Stimulated activated effector memory CD8-positive, alpha-beta T cell treated with anti-CD3 and anti-CD28 coated beads, Interleukin-12 subunit alpha, Interleukin-12 subunit beta, amount 100 ng/mL, for 72 hours (primary cell): ENCODE data around the gene SMPX.

Experiments used
- ATAC-seq: fragments of 150-1000 bp; cut with Tn5 transposase; 2 replicates; pipeline ENCODE4 v1.10.0; 2021
- DNase-seq, 2 donors: peaks; one replicate each; pipeline ENCODE4 v3.0.0; 2021 to 2022; ENCODE audit warnings: low spot score in 2 of 2
- H3K27ac Mint-ChIP-seq: one replicate; pipeline ENCODE4 v1.8.0; 2022; ENCODE audit warnings: mild to moderate bottlenecking, mixed read lengths
- H3K36me3 Mint-ChIP-seq: one replicate; pipeline ENCODE4 v1.8.0; 2022; ENCODE audit warnings: mild to moderate bottlenecking, mixed read lengths
- H3K4me1 Mint-ChIP-seq: one replicate; pipeline ENCODE4 v1.8.0; 2022; ENCODE audit warnings: mixed read lengths
- H3K4me3 Mint-ChIP-seq: one replicate; pipeline ENCODE4 v1.8.0; 2022; ENCODE audit warnings: mild to moderate bottlenecking, mixed read lengths
- H3K9me3 Mint-ChIP-seq: one replicate; pipeline ENCODE4 v1.8.0; 2022; ENCODE audit warnings: mixed read lengths

The SMPX gene

GRCh38 chrX:21735038-21735767 is 22.7 kb downstream of the SMPX start:
- no peak overlapping the region for H3K27ac Mint-ChIP-seq
- no peaks in the 10 kb centered on the region for H3K36me3 Mint-ChIP-seq
- no peak for ATAC-seq
- no peak for DNase-seq
- no peaks in the 10 kb centered on the region for H3K4me1 Mint-ChIP-seq
- H3K9me3 Mint-ChIP-seq, result no peaks in the 10 kb centered on the region
- no peak overlapping the region for H3K4me3 Mint-ChIP-seq

DNA sequence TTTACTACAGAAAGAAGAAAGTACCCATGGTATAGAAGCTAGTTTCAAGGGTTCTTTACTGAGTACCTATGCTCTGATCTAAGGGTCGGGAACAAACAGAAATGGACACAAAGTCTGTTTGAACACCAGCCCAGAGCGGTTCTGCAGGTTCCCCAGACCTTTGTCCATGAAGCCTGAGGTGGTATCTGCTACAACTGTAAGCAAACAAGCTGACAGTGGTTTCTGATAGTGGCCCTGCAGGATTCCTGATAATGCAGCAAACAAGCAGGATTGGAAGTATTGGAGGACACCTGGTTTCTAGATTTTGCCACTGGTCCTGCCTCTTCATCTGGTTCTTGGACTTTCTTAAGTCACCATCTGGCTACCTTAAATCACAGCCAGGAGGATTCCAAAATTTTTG is 23.7 kb downstream of the SMPX start:
- no peaks in the 10 kb centered on the region for H3K4me1 Mint-ChIP-seq
- no peak for DNase-seq
- H3K9me3 Mint-ChIP-seq, result no peaks in the 10 kb centered on the region
- H3K36me3 Mint-ChIP-seq, result no peaks in the 10 kb centered on the region
- no peak overlapping the region for H3K27ac Mint-ChIP-seq
- ATAC-seq, result no peak
- H3K4me3 Mint-ChIP-seq, result no peak overlapping the region

- H3K4me3 Mint-ChIP-seq, result no peak overlapping the region
Observed at GRCh38 chrX:21733705-21734104, 24.2 kb downstream of the SMPX start.

DNA sequence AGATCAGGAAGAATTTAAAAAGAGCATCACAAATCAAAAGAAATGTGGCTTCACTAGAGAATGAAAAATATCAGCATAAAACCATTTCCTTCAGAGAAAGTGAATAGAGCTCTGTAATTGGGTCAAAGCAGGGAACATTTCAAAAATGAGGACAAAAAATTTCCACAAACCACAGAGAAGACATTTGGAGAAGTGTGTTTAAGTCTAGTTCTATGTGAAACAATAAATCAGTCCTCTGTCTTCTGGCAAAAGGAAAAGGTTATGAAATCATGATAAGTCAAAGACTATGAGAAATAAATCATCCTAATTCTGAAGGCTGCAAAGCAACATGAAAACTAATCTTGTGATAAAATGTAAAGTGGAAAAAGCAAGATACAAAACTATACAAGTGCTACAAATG is 27.9 kb downstream of the SMPX start:
- H3K4me1 Mint-ChIP-seq, result no peaks in the 10 kb centered on the region
- no peaks in the 10 kb centered on the region for H3K9me3 Mint-ChIP-seq
- H3K27ac Mint-ChIP-seq, result no peak overlapping the region
- DNase-seq, result no peak
- H3K4me3 Mint-ChIP-seq, result no peak overlapping the region
- H3K36me3 Mint-ChIP-seq, result no peaks in the 10 kb centered on the region
- ATAC-seq, result no peak

More at GRCh38 chrX:21733705-21734104, 24.2 kb downstream of the SMPX start:
- H3K27ac Mint-ChIP-seq, result no peak overlapping the region
- no peaks in the 10 kb centered on the region for H3K36me3 Mint-ChIP-seq
- H3K9me3 Mint-ChIP-seq, result no peaks in the 10 kb centered on the region
- no peak for DNase-seq
- no peaks in the 10 kb centered on the region for H3K4me1 Mint-ChIP-seq
- no peak for ATAC-seq

DNA sequence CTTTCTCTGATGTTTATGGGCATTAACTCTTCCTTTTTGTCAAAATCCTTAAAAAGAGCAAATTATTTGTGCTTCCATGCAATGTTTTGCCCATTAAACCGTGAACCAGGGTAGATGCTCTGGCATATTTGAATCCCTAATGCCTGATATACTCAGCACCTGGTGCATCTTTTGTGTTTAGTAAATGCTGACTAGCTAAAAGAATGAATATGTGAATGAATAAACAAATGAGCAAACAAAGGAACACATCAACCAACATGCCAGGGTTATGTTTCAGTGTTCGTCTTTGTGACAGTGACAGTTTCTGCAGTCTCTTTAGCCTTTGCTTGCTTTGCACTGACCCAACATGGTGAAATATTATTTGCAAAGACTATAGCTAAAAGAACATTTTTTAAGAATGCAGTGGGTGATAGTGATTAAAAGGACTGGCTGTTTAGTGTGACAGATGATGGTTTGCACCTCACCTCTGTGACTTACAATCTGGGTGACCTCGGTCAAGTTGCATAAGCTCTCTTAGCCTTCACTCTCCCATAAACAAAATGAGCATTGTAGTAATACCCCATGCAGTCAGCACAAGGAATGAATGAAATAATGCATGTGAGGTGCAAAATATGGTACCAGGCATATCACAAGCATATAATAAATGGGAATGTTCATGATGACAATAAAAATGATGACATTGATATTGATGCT is 29.5 kb downstream of the SMPX start:
- ATAC-seq (no peak), DNase-seq (no peak)
- no peaks in the 10 kb centered on the region for H3K9me3 Mint-ChIP-seq
- H3K27ac Mint-ChIP-seq, result no peak overlapping the region
- no peaks in the 10 kb centered on the region for H3K4me1 Mint-ChIP-seq
- no peak overlapping the region for H3K4me3 Mint-ChIP-seq
- H3K36me3 Mint-ChIP-seq, result no peaks in the 10 kb centered on the region

GRCh38 chrX:21725916-21726315 is 32.0 kb downstream of the SMPX start:
- Mint-ChIP-seq H3K9me3 (no peaks in the 10 kb centered on the region), H3K36me3 (no peaks in the 10 kb centered on the region), H3K4me1 (no peaks in the 10 kb centered on the region), H3K4me3 (no peak overlapping the region), H3K27ac (no peak overlapping the region)
- no peak for ATAC-seq
- DNase-seq, result no peak

GRCh38 chrX:21725496-21725895 is 32.4 kb downstream of the SMPX start:
- Mint-ChIP-seq H3K36me3 (no peaks in the 10 kb centered on the region), H3K27ac (no peak overlapping the region), H3K9me3 (no peaks in the 10 kb centered on the region), H3K4me1 (no peaks in the 10 kb centered on the region), H3K4me3 (no peak overlapping the region)
- no peak for DNase-seq
- ATAC-seq, result no peak

- no peak for DNase-seq
- ATAC-seq, result no peak
- H3K4me1 Mint-ChIP-seq, result no peaks in the 10 kb centered on the region
- no peaks in the 10 kb centered on the region for H3K9me3 Mint-ChIP-seq
- no peak overlapping the region for H3K4me3 Mint-ChIP-seq
- no peak overlapping the region for H3K27ac Mint-ChIP-seq
- H3K36me3 Mint-ChIP-seq, result no peaks in the 10 kb centered on the region
Observed at GRCh38 chrX:21723814-21724213, 34.1 kb downstream of the SMPX start.

DNA sequence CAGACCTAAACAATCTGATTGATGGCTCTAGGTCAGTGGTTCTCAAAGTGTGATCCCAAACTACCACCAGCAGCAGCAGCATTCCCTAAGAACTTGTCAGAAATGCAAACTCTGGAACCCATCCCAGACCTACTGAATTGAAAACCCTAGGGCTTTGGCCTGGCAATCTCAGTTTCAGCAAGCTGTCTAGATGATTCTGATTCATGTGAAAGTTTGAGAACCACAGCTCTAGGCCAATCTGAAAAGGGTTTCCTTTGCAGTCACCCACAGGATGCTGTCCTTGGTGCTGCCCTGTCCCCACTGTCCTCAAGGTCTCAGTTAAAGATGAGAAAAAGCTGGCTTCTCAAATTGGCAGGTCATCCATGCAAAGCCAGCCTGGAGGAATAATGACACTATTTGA is 34.8 kb downstream of the SMPX start:
- DNase-seq (no peak), ATAC-seq (no peak)
- no peak overlapping the region for H3K4me3 Mint-ChIP-seq
- H3K9me3 Mint-ChIP-seq, result no peaks in the 10 kb centered on the region
- H3K4me1 Mint-ChIP-seq, result no peaks in the 10 kb centered on the region
- H3K36me3 Mint-ChIP-seq, result no peaks in the 10 kb centered on the region
- no peak overlapping the region for H3K27ac Mint-ChIP-seq

DNA sequence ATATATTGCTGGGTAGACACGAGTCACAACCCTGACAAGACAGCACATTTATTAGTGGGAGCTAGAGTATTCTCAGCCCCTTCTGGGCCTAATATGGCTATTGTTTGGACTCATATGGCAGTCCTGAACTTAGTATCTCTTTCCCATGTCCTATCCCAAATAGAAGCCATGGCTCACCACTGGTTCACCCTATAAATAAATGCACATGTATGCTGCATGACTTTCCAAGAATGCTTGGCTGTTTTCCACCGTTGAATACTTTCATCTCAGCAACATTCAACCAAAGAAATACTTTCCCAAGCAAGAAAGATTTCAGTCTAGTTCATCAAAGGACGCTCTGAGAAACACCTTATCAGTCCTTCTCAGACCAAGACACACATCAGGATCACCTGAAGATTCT is 36.7 kb downstream of the SMPX start:
- Mint-ChIP-seq H3K9me3 (no peaks in the 10 kb centered on the region), H3K36me3 (no peaks in the 10 kb centered on the region), H3K27ac (no peak overlapping the region), H3K4me3 (no peak overlapping the region), H3K4me1 (no peaks in the 10 kb centered on the region)
- ATAC-seq (no peak), DNase-seq (no peak)

- Mint-ChIP-seq H3K4me1 (no peaks in the 10 kb centered on the region), H3K27ac (no peak overlapping the region), H3K9me3 (no peaks in the 10 kb centered on the region), H3K36me3 (no peaks in the 10 kb centered on the region), H3K4me3 (no peak overlapping the region)
- DNase-seq (no peak), ATAC-seq (no peak)
Observed at GRCh38 chrX:21718575-21718974, 39.3 kb downstream of the SMPX start.

- no peaks in the 10 kb centered on the region for H3K4me1 Mint-ChIP-seq
- no peak for DNase-seq
- no peaks in the 10 kb centered on the region for H3K9me3 Mint-ChIP-seq
- ATAC-seq, result no peak
- H3K36me3 Mint-ChIP-seq, result no peaks in the 10 kb centered on the region
- no peak overlapping the region for H3K27ac Mint-ChIP-seq
- H3K4me3 Mint-ChIP-seq, result no peak overlapping the region
Observed at GRCh38 chrX:21717802-21718201, 40.1 kb downstream of the SMPX start.

DNA sequence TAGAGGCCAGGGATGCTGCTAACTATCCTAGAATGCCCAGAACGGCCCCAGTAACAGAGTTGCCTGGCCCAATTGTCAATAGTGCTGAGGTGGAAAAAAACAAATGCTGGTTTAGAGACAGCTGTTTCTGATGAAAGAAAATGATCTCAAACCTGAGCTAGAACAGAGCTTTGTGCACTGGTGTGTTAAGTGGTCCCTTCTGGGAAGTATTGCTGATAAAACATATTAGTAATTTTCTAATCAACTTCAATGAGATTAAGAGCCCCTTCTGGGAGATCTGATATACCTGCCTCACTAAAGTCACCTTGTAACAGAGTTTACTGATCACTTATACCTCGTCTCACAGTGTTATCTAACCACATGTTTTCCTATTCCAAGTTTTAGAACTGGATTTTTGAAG is 42.1 kb downstream of the SMPX start:
- Mint-ChIP-seq H3K9me3 (peaks cover 2% of the 10 kb centered on the region), H3K4me1 (no peaks in the 10 kb centered on the region), H3K4me3 (no peak overlapping the region), H3K36me3 (no peaks in the 10 kb centered on the region), H3K27ac (no peak overlapping the region)
- ATAC-seq, result no peak
- no peak for DNase-seq

DNA sequence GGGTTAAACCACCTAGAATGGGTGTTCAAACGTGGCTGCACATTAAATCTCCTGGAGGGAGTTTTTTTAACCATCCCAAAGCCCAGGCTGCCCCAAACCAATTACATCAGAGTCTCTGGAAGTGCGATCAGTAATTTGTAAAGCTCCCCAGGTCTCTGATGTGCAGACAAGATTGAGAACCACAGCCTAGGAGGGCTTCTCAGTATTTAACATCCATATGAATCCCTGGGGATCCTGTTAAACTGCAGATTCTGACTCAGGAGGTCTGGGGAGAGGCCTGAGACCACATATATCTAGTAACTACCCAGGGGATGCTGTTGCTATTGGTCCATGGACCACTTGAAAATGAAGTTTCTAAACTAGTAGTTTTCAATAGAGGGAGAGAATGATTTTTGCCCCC is 42.6 kb downstream of the SMPX start:
- ATAC-seq (no peak), DNase-seq (no peak)
- Mint-ChIP-seq H3K36me3 (no peaks in the 10 kb centered on the region), H3K4me3 (no peak overlapping the region), H3K27ac (no peak overlapping the region), H3K9me3 (peaks cover 2% of the 10 kb centered on the region), H3K4me1 (no peaks in the 10 kb centered on the region)

DNA sequence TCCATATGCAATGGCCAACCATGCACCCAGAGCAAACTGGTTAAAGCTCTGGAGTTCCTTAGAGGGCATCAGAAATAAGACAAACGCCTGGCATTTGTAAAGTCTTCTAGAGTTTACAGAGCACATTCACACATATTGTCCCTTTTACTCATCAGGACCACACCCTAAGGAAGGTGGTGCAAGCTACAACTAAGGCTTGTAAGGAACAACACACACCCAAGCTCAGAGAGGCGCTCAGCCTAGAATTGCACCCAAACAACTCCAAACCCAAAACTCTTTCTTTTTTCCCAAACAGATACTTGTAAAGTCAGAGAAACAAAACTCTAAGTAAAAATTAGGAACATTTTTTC is 46.1 kb downstream of the SMPX start:
- H3K4me3 Mint-ChIP-seq, result no peak overlapping the region
- DNase-seq, result no peak
- H3K36me3 Mint-ChIP-seq, result no peaks in the 10 kb centered on the region
- no peak overlapping the region for H3K27ac Mint-ChIP-seq
- H3K9me3 Mint-ChIP-seq, result peaks cover 2% of the 10 kb centered on the region
- no peaks in the 10 kb centered on the region for H3K4me1 Mint-ChIP-seq
- no peak for ATAC-seq

DNA sequence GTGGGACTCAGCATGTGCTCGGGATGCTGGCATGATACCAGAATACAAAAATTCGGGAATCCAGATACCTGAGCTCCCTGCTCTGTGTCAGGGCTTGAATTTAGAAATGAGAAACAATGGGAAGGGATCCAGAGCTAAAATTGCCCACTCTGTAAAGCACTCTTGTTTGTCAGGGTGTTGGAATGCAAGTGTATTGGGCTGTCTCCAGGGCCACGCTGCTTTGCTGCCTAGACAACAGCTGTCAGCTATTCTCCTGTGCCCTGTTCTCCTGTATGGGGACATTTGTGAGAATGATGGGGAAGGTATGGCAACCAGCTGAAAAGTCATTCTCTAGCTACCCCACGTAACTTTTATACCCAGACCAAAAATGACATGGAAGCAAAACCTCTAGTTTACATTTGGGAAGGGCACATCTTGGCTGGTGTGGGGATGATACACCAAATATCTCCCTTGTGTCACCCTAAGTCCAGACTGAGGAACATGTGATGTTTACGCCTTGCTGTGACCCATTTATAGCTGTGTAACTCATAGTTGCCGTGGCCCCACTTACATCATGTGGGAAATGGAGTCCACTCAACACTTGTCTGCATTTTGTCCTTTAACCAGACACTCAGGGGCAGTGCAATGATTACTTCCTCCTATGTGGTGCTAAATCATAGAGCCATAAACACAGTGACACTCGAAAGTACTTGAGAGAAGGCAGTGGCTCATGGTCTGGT is 46.6 kb downstream of the SMPX start:
- Mint-ChIP-seq H3K4me1 (no peaks in the 10 kb centered on the region), H3K27ac (no peak overlapping the region), H3K4me3 (no peak overlapping the region), H3K9me3 (peaks cover 2% of the 10 kb centered on the region), H3K36me3 (no peaks in the 10 kb centered on the region)
- DNase-seq, result no peak
- no peak for ATAC-seq
